Fibroblast of lung (primary cell): ENCODE data around the gene CHCHD6. TPM values are rescaled to one million over a fixed set of nuclear protein-coding genes. Genes with fewer than 3 reads are reported as not detected.

Source experiments
- DNase-seq, 2 donors: peaks; one replicate each; pipeline versions ENCODE4 v3.0.0 to v3.0.0-alpha.2; 2010; ENCODE audit warnings: low read depth in 2 of 2
- H2AFZ ChIP-seq: 2 replicates; pipeline ENCODE4 v1.5.1; 2012; ENCODE audit warnings: low read length, control low read depth, inconsistent platforms
- H3K27ac ChIP-seq: 2 replicates; pipeline ENCODE4 v1.5.1; 2011; ENCODE audit warnings: low read length, control low read depth; ENCODE audit not compliant: insufficient read depth
- H3K27me3 ChIP-seq: 2 replicates; pipeline ENCODE4 v1.5.1; 2011; ENCODE audit warnings: mild to moderate bottlenecking, low read length; ENCODE audit not compliant: control insufficient read depth, insufficient read depth
- H3K36me3 ChIP-seq: 2 replicates; pipeline ENCODE4 v1.5.1; 2011; ENCODE audit warnings: low read length; ENCODE audit not compliant: control insufficient read depth, insufficient read depth
- H3K4me1 ChIP-seq: 2 replicates; pipeline ENCODE4 v1.5.1; 2011; ENCODE audit warnings: low read length; ENCODE audit not compliant: control insufficient read depth, insufficient read depth; ENCODE audit errors: extremely low read depth
- H3K4me2 ChIP-seq: 2 replicates; pipeline ENCODE4 v1.5.1; 2011; ENCODE audit warnings: low read length, control low read depth; ENCODE audit not compliant: insufficient read depth; ENCODE audit errors: extremely low read depth
- H3K4me3 ChIP-seq, 4 experiments: fragments of 200-600 bp in 1 of 4; sonication (generic) in 1 of 4; replicated peaks in 1 of 4; 2 replicates each; pipeline ENCODE4 v1.5.1; 2011 to 2016; ENCODE audit warnings: low read length in 4 of 4, low read depth in 3 of 4, mild to moderate bottlenecking in 3 of 4, control low read depth in 2 of 4, inconsistent platforms in 1 of 4, mixed read lengths in 1 of 4; ENCODE audit not compliant: insufficient read depth in 1 of 4; ENCODE audit errors: control extremely low read depth in 1 of 4
- H3K79me2 ChIP-seq: 2 replicates; pipeline ENCODE4 v1.5.1; 2012; ENCODE audit warnings: mild to moderate bottlenecking, low read length, inconsistent platforms; ENCODE audit not compliant: control insufficient read depth, insufficient read depth
- H3K9ac ChIP-seq: 2 replicates; pipeline ENCODE4 v1.5.1; 2011; ENCODE audit warnings: mild to moderate bottlenecking, low read length, control low read depth; ENCODE audit not compliant: insufficient read depth
- H3K9me3 ChIP-seq: 2 replicates; pipeline ENCODE4 v1.5.1; 2012; ENCODE audit warnings: low read depth, low read length; ENCODE audit not compliant: control insufficient read depth, insufficient read depth
- H4K20me1 ChIP-seq: 2 replicates; pipeline ENCODE4 v1.5.1; 2011; ENCODE audit warnings: low read length; ENCODE audit not compliant: control insufficient read depth, insufficient read depth; ENCODE audit errors: extremely low read depth
- CTCF ChIP-seq, 2 donors: IDR thresholded peaks in 1 of 2; conservative IDR thresholded peaks in 1 of 2; 1 replicate in 1 of 2; 2 replicates in 1 of 2; pipeline ENCODE4 v1.5.1; 2011 to 2012; ENCODE audit warnings: low read length in 2 of 2, control low read depth in 1 of 2, inconsistent platforms in 1 of 2, low read depth in 1 of 2, mild to moderate bottlenecking in 1 of 2
- EZH2 ChIP-seq: IDR thresholded peaks from 2 replicates; pipeline ENCODE4 v1.5.1; 2012; ENCODE audit warnings: low read length, control low read depth, mild to moderate bottlenecking; ENCODE audit errors: missing control alignments
- polyA plus RNA-seq, 2 donors: library from polyadenylated mRNA; depleted of rRNA in 1 of 2; stranded (reverse) in 1 of 2; unstranded in 1 of 2; fragments of >200 nt; gene quantifications; 2 replicates each; pipeline ENCODE4 v1.2.1, GENCODE V29; 2011 to 2012; ENCODE audit warnings: missing spikeins in 1 of 2
- total RNA-seq: library from RNA; depleted of rRNA; stranded (reverse); fragments of >200 nt; gene quantifications from 2 replicates; pipeline ENCODE4 v1.2.1, GENCODE V29; 2014

The CHCHD6 gene
- total and polyA plus RNA-seq, 2 donors (not counting 1 experiment from before 2014, with no cell fraction given) = 9.5 to 11.1 TPM

GRCh38 chr3:126770096-126770495, 66.1 kb downstream of the CHCHD6 start:
- DNase-seq = no peak
- Histone ChIP-seq H3K4me1 (no peaks in the 10 kb centered on the region), H2AFZ (no peak overlapping the region), H3K9me3 (no peaks in the 10 kb centered on the region), H3K27ac (no peak overlapping the region), H4K20me1 (no peaks in the 10 kb centered on the region), H3K4me3 (no peak overlapping the region), H3K27me3 (no peaks in the 10 kb centered on the region), H3K4me2 (no peak overlapping the region), H3K36me3 (no peaks in the 10 kb centered on the region), H3K79me2 (no peaks in the 10 kb centered on the region), H3K9ac (no peak overlapping the region)
- TF ChIP-seq CTCF (conservative IDR thresholded peaks at IDR 0.05 in 1 of 2, IDR thresholded peaks at IDR 0.05 in 1 of 2; ENCODE audit: low read depth in 1 of 2, low read length in 2 of 2) (no peak), EZH2 (no peak)

GRCh38 chr3:126773167-126773566, 69.1 kb downstream of the CHCHD6 start:
- Histone ChIP-seq H3K4me2 (no peak overlapping the region), H3K79me2 (no peaks in the 10 kb centered on the region), H3K4me1 (no peaks in the 10 kb centered on the region), H4K20me1 (no peaks in the 10 kb centered on the region), H3K9me3 (no peaks in the 10 kb centered on the region), H3K9ac (no peak overlapping the region), H3K27me3 (no peaks in the 10 kb centered on the region), H2AFZ (no peak overlapping the region), H3K4me3 (no peak overlapping the region), H3K27ac (no peak overlapping the region), H3K36me3 (no peaks in the 10 kb centered on the region)
- no peak for DNase-seq
- TF ChIP-seq CTCF (conservative IDR thresholded peaks at IDR 0.05 in 1 of 2, IDR thresholded peaks at IDR 0.05 in 1 of 2; ENCODE audit: low read depth in 1 of 2, low read length in 2 of 2) (no peak), EZH2 (no peak)

GRCh38 chr3:126773783-126774182, 69.7 kb downstream of the CHCHD6 start:
- Histone ChIP-seq H3K4me3 (no peak overlapping the region), H3K27ac (no peak overlapping the region), H3K79me2 (no peaks in the 10 kb centered on the region), H3K4me2 (no peak overlapping the region), H3K9ac (no peak overlapping the region), H3K27me3 (no peaks in the 10 kb centered on the region), H4K20me1 (no peaks in the 10 kb centered on the region), H3K4me1 (no peaks in the 10 kb centered on the region), H2AFZ (no peak overlapping the region), H3K9me3 (no peaks in the 10 kb centered on the region), H3K36me3 (no peaks in the 10 kb centered on the region)
- DNase-seq = no peak
- TF ChIP-seq CTCF (conservative IDR thresholded peaks at IDR 0.05 in 1 of 2, IDR thresholded peaks at IDR 0.05 in 1 of 2; ENCODE audit: low read depth in 1 of 2, low read length in 2 of 2) = no peak
